HepG2 (cell line): Measurements from ENCODE around the gene AANAT. TPM values are rescaled to one million over a fixed set of nuclear protein-coding genes. Genes with fewer than 3 reads are reported as not detected.
A peak's percentile ranks its signal among the peaks of the same experiment; 100 is the strongest.

ENCODE experiments used
- ARNT ChIP-seq: fragments of 450-650 bp; IDR thresholded peaks from 2 replicates; pipeline ENCODE4 v1.6.1; 2017
- ATAD3A ChIP-seq: sonication (generic); formaldehyde crosslinking; IDR thresholded peaks from 2 replicates; pipeline ENCODE4 v1.4.0; 2020; ENCODE audit warnings: missing genetic modification reagents
- ATRX ChIP-seq: sonication (generic); formaldehyde crosslinking; IDR thresholded peaks from 2 replicates; pipeline ENCODE4 v1.4.0; 2020; ENCODE audit warnings: missing genetic modification reagents, borderline replicate concordance
- CBX5 ChIP-seq: sonication (generic); formaldehyde crosslinking; IDR thresholded peaks from 2 replicates; pipeline ENCODE4 v1.4.0; 2020; ENCODE audit warnings: missing genetic modification reagents, borderline replicate concordance
- GLMP ChIP-seq: sonication (generic); formaldehyde crosslinking; IDR thresholded peaks from 2 replicates; pipeline ENCODE4 v1.9.0; 2021; ENCODE audit warnings: missing genetic modification reagents, mild to moderate bottlenecking, borderline replicate concordance
- HMGA1 ChIP-seq: sonication (generic); formaldehyde crosslinking; conservative IDR thresholded peaks from 2 replicates; pipeline ENCODE4 v1.4.0; 2020; ENCODE audit warnings: missing genetic modification reagents
- IKZF1 ChIP-seq: fragments of 450-650 bp; IDR thresholded peaks from 2 replicates; pipeline ENCODE4 v1.7.1; 2016
- IKZF5 ChIP-seq: IDR thresholded peaks from 2 replicates; pipeline ENCODE4 v1.6.1; 2018; ENCODE audit warnings: missing genetic modification reagents, mild to moderate bottlenecking, missing compliant biosample characterization
- ISL2 ChIP-seq: sonication (generic); formaldehyde crosslinking; IDR thresholded peaks from 2 replicates; pipeline ENCODE4 v1.5.0; 2020; ENCODE audit warnings: missing genetic modification reagents
- NBN ChIP-seq: fragments of 450-650 bp; conservative IDR thresholded peaks from 2 replicates; pipeline ENCODE4 v1.6.1; 2017
- NCOA2 ChIP-seq: sonication (generic); formaldehyde crosslinking; IDR thresholded peaks from 2 replicates; pipeline ENCODE4 v1.8.0; 2022; ENCODE audit warnings: inconsistent platforms
- NR2F6 ChIP-seq, 2 experiments: IDR thresholded peaks; 2 replicates each; pipeline ENCODE4 v1.6.1; 2016; ENCODE audit warnings: antibody characterized with exemption in 1 of 2, mild to moderate bottlenecking in 1 of 2
- ONECUT2 ChIP-seq: sonication (generic); formaldehyde crosslinking; IDR thresholded peaks from 2 replicates; pipeline ENCODE4 v1.4.0; 2020; ENCODE audit warnings: missing genetic modification reagents
- PBX3 ChIP-seq: sonication (generic); formaldehyde crosslinking; IDR thresholded peaks from 2 replicates; pipeline ENCODE4 v1.8.1; 2023; ENCODE audit warnings: missing genetic modification reagents, inconsistent platforms, borderline replicate concordance
- POLR2AphosphoS5 ChIP-seq: IDR thresholded peaks from 2 replicates; pipeline ENCODE4 v1.6.1; 2012; ENCODE audit warnings: low read depth, low read length
- RFX3 ChIP-seq: IDR thresholded peaks from 2 replicates; pipeline ENCODE4 v1.6.1; 2016; ENCODE audit warnings: missing biosample characterization, missing genetic modification reagents
- RXRA ChIP-seq: sonication (generic); formaldehyde crosslinking; IDR thresholded peaks from 2 replicates; pipeline ENCODE4 v1.5.1; 2020; ENCODE audit warnings: missing genetic modification reagents
- TEAD3 ChIP-seq: optimal IDR thresholded peaks from 2 replicates; pipeline ENCODE3; 2016; ENCODE audit warnings: borderline replicate concordance
- TFAP4 ChIP-seq: sonication (generic); IDR thresholded peaks from 2 replicates; pipeline ENCODE4 v1.6.1; 2016; ENCODE audit warnings: low read depth, borderline replicate concordance
- ZBTB1 ChIP-seq: sonication (generic); formaldehyde crosslinking; IDR thresholded peaks from 2 replicates; pipeline ENCODE4 v1.4.0; 2020; ENCODE audit warnings: missing genetic modification reagents, borderline replicate concordance
- ZBTB39 ChIP-seq: sonication (generic); formaldehyde crosslinking; IDR thresholded peaks from 2 replicates; pipeline ENCODE4 v1.5.0; 2020; ENCODE audit warnings: missing genetic modification reagents
- ZNF264 ChIP-seq: sonication (generic); formaldehyde crosslinking; IDR thresholded peaks from 2 replicates; pipeline ENCODE4 v1.4.0; 2020; ENCODE audit warnings: missing genetic modification reagents
- ZNF296 ChIP-seq: sonication (generic); formaldehyde crosslinking; conservative IDR thresholded peaks from 2 replicates; pipeline ENCODE4 v1.5.0; 2020; ENCODE audit warnings: mild to moderate bottlenecking, missing genetic modification reagents
- ZNF496 ChIP-seq: sonication (generic); formaldehyde crosslinking; IDR thresholded peaks from 2 replicates; pipeline ENCODE4 v1.8.1; 2023; ENCODE audit warnings: mild to moderate bottlenecking, moderate library complexity, missing genetic modification reagents; ENCODE audit not compliant: insufficient replicate concordance
- ZNF552 ChIP-seq: sonication (generic); formaldehyde crosslinking; IDR thresholded peaks from 2 replicates; pipeline ENCODE4 v1.9.0; 2022; ENCODE audit warnings: missing genetic modification reagents, mild to moderate bottlenecking, borderline replicate concordance
- ZNF562 ChIP-seq: sonication (generic); formaldehyde crosslinking; IDR thresholded peaks from 2 replicates; pipeline ENCODE4 v1.8.0; 2022; ENCODE audit warnings: missing genetic modification reagents, borderline replicate concordance
- ZNF652 ChIP-seq: IDR thresholded peaks from 2 replicates; pipeline ENCODE4 v1.6.1; 2016; ENCODE audit warnings: low read depth, borderline replicate concordance
- ZNF772 ChIP-seq: sonication (generic); formaldehyde crosslinking; IDR thresholded peaks from 2 replicates; pipeline ENCODE4 v1.5.0; 2020; ENCODE audit warnings: mild to moderate bottlenecking, missing genetic modification reagents
- polyA plus RNA-seq, 8 experiments: library from polyadenylated mRNA; depleted of rRNA in 3 of 8; stranded (reverse) in 7 of 8; unstranded in 1 of 8; fragments of >200 nt; fragmentation: Illumina TruSeq in 4 of 8; extraction: Trizol in 4 of 8; gene quantifications; 2 replicates each; pipeline versions ENCODE4 v1.2.1 to v1.2.3, GENCODE V29; 2011 to 2016; ENCODE audit warnings: low read depth in 4 of 8, missing spikeins in 1 of 8, mixed read lengths in 1 of 8; ENCODE audit not compliant: insufficient read depth in 1 of 8
- total RNA-seq, 5 experiments: library from RNA; depleted of rRNA; stranded (reverse); fragments of >200 nt; fragmentation: Illumina TruSeq; extraction: Trizol; gene quantifications; 2 replicates each; pipeline ENCODE4 v1.2.3, GENCODE V29; 2016; ENCODE audit warnings: low read depth in 1 of 5

The AANAT gene
- total and polyA plus RNA-seq, 2 of the 13 experiments (the other 11 are each of a cell fraction or from before 2014, with no cell fraction given): 0.07 TPM; not detected in 1

GRCh38 chr17:76499267-76499667 is 31.9 kb downstream of the AANAT start (continued):
- TF ChIP-seq ZNF496 (CRISPR knock-in tag) (no peak), TEAD3 (peak; percentile 99), ZNF264 (CRISPR knock-in tag) (no peak), NBN (no peak), ZNF552 (CRISPR knock-in tag) (no peak), ONECUT2 (CRISPR knock-in tag) (no peak), ZBTB1 (CRISPR knock-in tag) (no peak), NCOA2 (CRISPR knock-in tag) (peak; percentile 90), TFAP4 (peak; percentile 96), ZNF772 (CRISPR knock-in tag) (no peak), POLR2AphosphoS5 (peak; percentile 23; the same call in 1 of the 2 replicates), ISL2 (CRISPR knock-in tag) (peak; percentile 74), HMGA1 (CRISPR knock-in tag) (no peak), GLMP (CRISPR knock-in tag) (no peak), ZNF562 (CRISPR knock-in tag) (no peak), IKZF1 (no peak), ATAD3A (CRISPR knock-in tag) (no peak), CBX5 (peak; percentile 93; the same call in 1 of the 2 replicates), PBX3 (CRISPR knock-in tag) (no peak), ZBTB39 (CRISPR knock-in tag) (no peak), ZNF296 (no peak), ATRX (CRISPR knock-in tag) (no peak), RFX3 (CRISPR knock-in tag) (no peak), ZNF652 (CRISPR knock-in tag) (peak; percentile 71), ARNT (no peak), RXRA (CRISPR knock-in tag) (peak; percentile 93), IKZF5 (CRISPR knock-in tag) (peak; percentile 97), NR2F6 (IDR thresholded peaks at IDR 0.05) (peak; percentile 82), NR2F6 (CRISPR knock-in tag; IDR thresholded peaks at IDR 0.05) (peak; percentile 81)
